ACC112 (cell line): ENCODE measurements around the gene RINL.
"Not testable (repeated sequence)": the region's sequence is repeated elsewhere in the genome, so short reads cannot be mapped to it uniquely, and the experiment has no call there.

ENCODE experiments used
- H2AFZ ChIP-seq: fragments of 200-600 bp; sonication (generic); one replicate; pipeline ENCODE4 v1.6.0; 2017; ENCODE audit warnings: antibody characterized with exemption, low read length; ENCODE audit not compliant: unreplicated experiment
- H3K27ac ChIP-seq: fragments of 200-600 bp; sonication (generic); 2 replicates; pipeline ENCODE4 v1.5.1; 2014; ENCODE audit warnings: low read depth, mild to moderate bottlenecking, antibody characterized with exemption, low read length, moderate library complexity
- H3K27me3 ChIP-seq: fragments of 200-600 bp; sonication (generic); 2 replicates; pipeline ENCODE4 v1.6.1; 2014; ENCODE audit warnings: mild to moderate bottlenecking, antibody characterized with exemption, low read length, moderate library complexity, mixed read lengths; ENCODE audit not compliant: insufficient read depth
- H3K36me3 ChIP-seq: fragments of 200-600 bp; sonication (generic); 2 replicates; pipeline ENCODE4 v1.6.1; 2016; ENCODE audit warnings: mild to moderate bottlenecking, antibody characterized with exemption, low read length, moderate library complexity, mixed read lengths; ENCODE audit not compliant: insufficient read depth
- H3K4me1 ChIP-seq: fragments of 200-600 bp; sonication (generic); one replicate; pipeline ENCODE4 v1.6.1; 2016; ENCODE audit warnings: low read length, mixed read lengths; ENCODE audit not compliant: insufficient read depth, unreplicated experiment, control insufficient read depth
- H3K4me3 ChIP-seq: fragments of 200-600 bp; sonication (generic); 2 replicates; pipeline ENCODE4 v1.5.1; 2014; ENCODE audit warnings: mild to moderate bottlenecking, low read depth, low read length
- H3K79me2 ChIP-seq: fragments of 200-600 bp; sonication (generic); one replicate; pipeline ENCODE4 v1.6.0; 2016; ENCODE audit warnings: low read length; ENCODE audit not compliant: control insufficient read depth, unreplicated experiment, insufficient read depth

The RINL gene

DNA sequence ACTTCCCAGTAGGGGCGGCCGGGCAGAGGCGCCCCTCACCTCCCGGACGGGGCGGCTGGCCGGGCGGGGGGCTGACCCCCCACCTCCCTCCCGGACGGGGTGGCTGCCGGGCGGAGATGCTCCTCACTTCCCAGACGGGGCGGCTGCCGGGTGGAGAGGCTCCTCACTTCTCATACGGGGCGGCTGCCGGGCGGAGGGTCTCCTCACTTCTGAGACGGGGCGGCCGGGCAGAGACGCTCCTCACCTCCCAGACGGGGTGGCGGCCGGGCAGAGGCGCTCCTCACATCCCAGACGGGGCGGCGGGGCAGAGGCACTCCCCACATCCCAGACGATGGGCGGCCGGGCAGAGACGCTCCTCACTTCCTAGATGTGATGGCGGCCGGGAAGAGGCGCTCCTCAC, 22.3 kb downstream of the RINL start:
- H3K27me3 ChIP-seq, H3K27ac ChIP-seq, H3K4me1 ChIP-seq, H3K4me3 ChIP-seq, H2AFZ ChIP-seq, H3K36me3 ChIP-seq, H3K79me2 ChIP-seq: not testable (repeated sequence)

DNA sequence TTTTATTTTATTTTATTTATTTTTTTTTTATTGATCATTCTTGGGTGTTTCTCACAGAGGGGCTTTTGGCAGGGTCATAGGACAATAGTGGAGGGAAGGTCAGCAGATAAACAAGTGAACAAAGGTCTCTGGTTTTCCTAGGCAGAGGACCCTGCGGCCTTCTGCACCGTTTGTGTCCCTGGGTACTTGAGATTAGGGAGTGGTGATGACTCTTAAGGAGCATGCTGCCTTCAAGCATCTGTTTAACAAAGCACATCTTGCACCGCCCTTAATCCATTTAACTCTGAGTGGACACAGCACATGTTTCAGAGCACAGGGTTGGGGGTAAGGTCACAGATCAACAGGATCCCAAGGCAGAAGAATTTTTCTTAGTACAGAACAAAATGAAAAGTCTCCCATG, 23.1 kb downstream of the RINL start:
- H3K4me1 ChIP-seq, H3K36me3 ChIP-seq, H3K79me2 ChIP-seq, H3K27ac ChIP-seq, H3K27me3 ChIP-seq, H2AFZ ChIP-seq, H3K4me3 ChIP-seq: not testable (repeated sequence)

- peaks cover 5% of the 10 kb centered on the region for H3K4me1 ChIP-seq
- H2AFZ ChIP-seq: no peak overlapping the region
- peaks cover 8% of the 10 kb centered on the region for H3K79me2 ChIP-seq
- no peaks in the 10 kb centered on the region for H3K27me3 ChIP-seq
- no peaks in the 10 kb centered on the region for H3K36me3 ChIP-seq
- H3K27ac ChIP-seq: 0 out of 2 replicates have a peak overlapping the region, but pooled peaks have one; percentile 91
- H3K4me3 ChIP-seq: peak overlapping the region; percentile 89
Observed at GRCh38 chr19:38853214-38853613, 24.9 kb downstream of the RINL start.

GRCh38 chr19:38852231-38853044, 25.6 kb downstream of the RINL start:
- Histone ChIP-seq H3K27ac (peak overlapping the region; percentile 91), H3K27me3 (no peaks in the 10 kb centered on the region), H2AFZ (peak overlapping the region; percentile 13), H3K79me2 (peaks cover 16% of the 10 kb centered on the region), H3K4me3 (peak overlapping the region; percentile 89), H3K4me1 (peaks cover 9% of the 10 kb centered on the region), H3K36me3 (peaks cover 4% of the 10 kb centered on the region; the same call in 1 of the 2 replicates)

- peak overlapping the region; percentile 92 for H3K4me3 ChIP-seq
- H3K36me3 ChIP-seq: peaks cover 10% of the 10 kb centered on the region; the same call in 1 of the 2 replicates
- H2AFZ ChIP-seq: no peak overlapping the region
- no peaks in the 10 kb centered on the region for H3K27me3 ChIP-seq
- H3K27ac ChIP-seq: peak overlapping the region; percentile 91
- H3K4me1 ChIP-seq: peaks cover 14% of the 10 kb centered on the region
- peaks cover 23% of the 10 kb centered on the region for H3K79me2 ChIP-seq
Observed at GRCh38 chr19:38851622-38852230, 26.3 kb downstream of the RINL start.

DNA sequence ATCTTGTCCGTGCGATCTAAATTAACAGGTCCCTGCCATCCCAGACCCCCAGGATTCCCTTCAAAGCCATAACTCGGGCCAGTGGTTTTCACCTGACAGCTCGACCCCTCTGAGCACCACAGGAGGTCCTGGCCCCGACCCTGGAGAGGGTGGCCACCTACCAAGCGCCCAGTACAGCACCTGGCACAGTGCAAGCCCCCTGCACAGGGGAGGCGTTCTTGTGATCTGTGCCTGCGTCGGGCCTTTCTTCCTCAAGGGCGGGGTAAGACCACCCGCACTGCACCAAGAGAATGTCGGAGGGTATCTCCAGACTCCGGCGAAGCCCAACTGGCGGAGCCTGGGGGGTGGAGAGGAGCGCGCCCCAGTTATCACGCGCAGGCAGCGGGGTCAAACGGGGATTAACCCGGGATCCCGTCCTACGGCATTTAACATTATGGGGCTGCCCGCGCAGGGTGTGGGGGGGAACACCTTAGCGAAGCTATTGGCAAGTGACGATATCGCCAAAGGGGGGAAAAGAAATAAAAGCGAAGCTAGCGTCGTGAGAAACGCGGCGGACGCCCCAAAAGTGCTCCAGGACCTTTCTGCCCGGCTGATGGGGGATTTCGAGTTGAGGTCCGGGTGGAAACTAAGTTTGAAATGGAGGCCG, 27.0 kb downstream of the RINL start:
- H2AFZ ChIP-seq: no peak overlapping the region
- H3K27me3 ChIP-seq: no peaks in the 10 kb centered on the region
- peaks cover 29% of the 10 kb centered on the region for H3K79me2 ChIP-seq
- peak overlapping the region; percentile 91 for H3K27ac ChIP-seq
- H3K36me3 ChIP-seq: peaks cover 12% of the 10 kb centered on the region; the same call in 1 of the 2 replicates
- peak overlapping the region; percentile 92 for H3K4me3 ChIP-seq
- peaks cover 14% of the 10 kb centered on the region for H3K4me1 ChIP-seq

DNA sequence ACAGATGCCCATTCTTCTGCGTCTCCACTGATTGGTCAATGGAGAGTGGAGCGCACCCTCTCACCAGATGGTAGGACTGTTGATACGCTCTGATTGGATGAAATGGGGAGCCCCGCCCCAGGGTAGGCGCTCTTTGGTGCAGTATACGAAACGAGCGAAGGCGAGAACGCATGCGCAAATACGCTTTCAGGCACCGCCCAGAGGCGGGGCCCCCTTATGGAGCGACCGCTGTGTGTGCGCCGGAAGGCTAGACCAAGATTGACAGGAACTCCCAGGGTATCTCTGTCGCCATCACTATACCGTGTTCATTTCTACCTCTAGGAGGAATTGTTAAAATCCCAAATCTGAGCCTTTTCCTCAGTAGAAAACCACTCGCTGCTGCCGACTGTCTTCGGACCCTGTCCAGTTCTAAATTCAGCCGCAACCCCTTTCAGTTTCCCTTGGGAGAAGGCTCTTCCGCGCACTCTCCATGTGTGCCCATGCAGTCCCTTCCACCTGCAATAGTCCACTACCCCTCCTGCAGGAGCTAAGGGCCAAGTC, 27.6 kb downstream of the RINL start:
- peak overlapping the region; percentile 91 for H3K27ac ChIP-seq
- peaks cover 14% of the 10 kb centered on the region for H3K4me1 ChIP-seq
- peak overlapping the region; percentile 92 for H3K4me3 ChIP-seq
- peaks cover 35% of the 10 kb centered on the region for H3K79me2 ChIP-seq
- H2AFZ ChIP-seq: no peak overlapping the region
- no peaks in the 10 kb centered on the region for H3K27me3 ChIP-seq
- peaks cover 17% of the 10 kb centered on the region; the same call in 1 of the 2 replicates for H3K36me3 ChIP-seq

- Histone ChIP-seq H3K36me3 (peaks cover 22% of the 10 kb centered on the region; the same call in 1 of the 2 replicates), H3K27ac (peak within 1 kb of the TSS; percentile 95), H3K4me1 (peaks cover 14% of the 10 kb centered on the region), H3K4me3 (peak within 1 kb of the TSS; percentile 92), H3K27me3 (no peaks in the 10 kb centered on the region), H3K79me2 (peaks cover 39% of the 10 kb centered on the region), H2AFZ (no peak within 1 kb of the TSS)
Observed at GRCh38 chr19:38849860-38850435, 28.1 kb downstream of the RINL start, which contains the start of gene HNRNPL. Gene HNRNPL, minus strand, starts transcription at chr19:38849986. Its CDS starts 20 bp downstream, at chr19:38849966.

GRCh38 chr19:38849147-38849859, 28.8 kb downstream of the RINL start:
- no peak overlapping the region for H2AFZ ChIP-seq
- peak overlapping the region; percentile 87 for H3K4me3 ChIP-seq
- no peaks in the 10 kb centered on the region for H3K27me3 ChIP-seq
- peaks cover 45% of the 10 kb centered on the region for H3K79me2 ChIP-seq
- H3K27ac ChIP-seq: peak overlapping the region; percentile 95
- H3K36me3 ChIP-seq: peaks cover 24% of the 10 kb centered on the region; the same call in 1 of the 2 replicates
- peaks cover 14% of the 10 kb centered on the region for H3K4me1 ChIP-seq
